ENCODE data around the gene PRAMEF13.
"Not testable (repeated sequence)": the region's sequence is repeated elsewhere in the genome, so short reads cannot be mapped to it uniquely, and the experiment has no call there.

The PRAMEF13 gene

GRCh38 chr1:13165531-13165930 is 35.7 kb downstream of the PRAMEF13 start, which contains the start of gene HNRNPCL4:
Gene HNRNPCL4 (minus strand): TSS chr1:13165631. CDS start chr1:13165467, 164 bp downstream.
- DNase-seq (ENCODE audit: low read depth): not testable (repeated sequence)

- DNase-seq (ENCODE audit: low read depth): not testable (repeated sequence)
These were observed 45.3 kb downstream of the PRAMEF13 start, which contains the start of gene PRAMEF26 for GRCh38 chr1:13155909-13156308. Gene PRAMEF26 (minus strand): TSS chr1:13156009. CDS start chr1:13153095, 2,914 bp downstream.

All from activated T-cell treated with anti-CD3 and anti-CD28 coated beads for 24 hours (primary cell).